GM10266 (cell line): Measurements from ENCODE around the gene MRPL20.

Experiments used
- DNase-seq: peaks from one replicate; pipeline ENCODE4 v3.0.0; 2012; ENCODE audit errors: extremely low spot score
- TF ChIP-seq, protein P1 (sequence below): IDR thresholded peaks from 2 replicates; pipeline ENCODE4 v1.5.1; 2012; ENCODE audit warnings: mild to moderate bottlenecking, low read depth; ENCODE audit not compliant: control insufficient read depth, insufficient read depth; ENCODE audit errors: missing control alignments

Gene MRPL20

DNA sequence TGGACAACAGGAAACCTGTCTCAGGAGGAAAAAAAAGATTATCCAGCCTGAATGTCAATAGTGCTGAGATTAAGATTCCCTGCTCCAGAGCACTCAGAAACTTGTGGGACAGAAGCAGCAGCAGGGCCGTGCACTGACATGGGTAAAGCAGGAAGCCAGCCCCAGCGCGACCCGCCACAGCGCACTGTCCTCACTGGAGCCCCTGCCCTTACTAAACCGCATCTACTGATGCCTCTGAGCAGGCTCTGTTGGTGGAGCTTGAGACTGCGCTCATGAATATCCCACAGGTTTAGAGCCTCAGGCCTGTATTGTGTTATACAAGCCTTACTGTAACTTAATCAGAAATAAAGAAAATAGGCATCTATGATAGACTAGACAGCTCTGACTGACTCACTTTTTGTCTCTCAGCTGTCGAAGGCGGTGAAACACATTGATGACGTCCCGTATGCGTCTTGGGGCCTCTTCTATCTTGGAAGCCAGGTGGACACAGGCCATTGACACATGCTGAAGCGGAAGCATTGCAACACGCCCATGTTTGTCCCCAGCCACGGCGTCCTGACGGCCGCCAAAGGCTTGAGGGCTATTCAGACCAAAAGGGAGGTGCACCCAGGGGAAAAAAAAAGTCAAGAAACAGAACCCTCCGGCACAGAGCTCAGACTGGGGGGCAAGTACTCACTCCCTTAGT lies 9.1 kb downstream of the MRPL20 start:
- no peak for DNase-seq
- TF ChIP-seq, protein P1, sequence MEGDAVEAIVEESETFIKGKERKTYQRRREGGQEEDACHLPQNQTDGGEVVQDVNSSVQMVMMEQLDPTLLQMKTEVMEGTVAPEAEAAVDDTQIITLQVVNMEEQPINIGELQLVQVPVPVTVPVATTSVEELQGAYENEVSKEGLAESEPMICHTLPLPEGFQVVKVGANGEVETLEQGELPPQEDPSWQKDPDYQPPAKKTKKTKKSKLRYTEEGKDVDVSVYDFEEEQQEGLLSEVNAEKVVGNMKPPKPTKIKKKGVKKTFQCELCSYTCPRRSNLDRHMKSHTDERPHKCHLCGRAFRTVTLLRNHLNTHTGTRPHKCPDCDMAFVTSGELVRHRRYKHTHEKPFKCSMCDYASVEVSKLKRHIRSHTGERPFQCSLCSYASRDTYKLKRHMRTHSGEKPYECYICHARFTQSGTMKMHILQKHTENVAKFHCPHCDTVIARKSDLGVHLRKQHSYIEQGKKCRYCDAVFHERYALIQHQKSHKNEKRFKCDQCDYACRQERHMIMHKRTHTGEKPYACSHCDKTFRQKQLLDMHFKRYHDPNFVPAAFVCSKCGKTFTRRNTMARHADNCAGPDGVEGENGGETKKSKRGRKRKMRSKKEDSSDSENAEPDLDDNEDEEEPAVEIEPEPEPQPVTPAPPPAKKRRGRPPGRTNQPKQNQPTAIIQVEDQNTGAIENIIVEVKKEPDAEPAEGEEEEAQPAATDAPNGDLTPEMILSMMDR: no peak

DNA sequence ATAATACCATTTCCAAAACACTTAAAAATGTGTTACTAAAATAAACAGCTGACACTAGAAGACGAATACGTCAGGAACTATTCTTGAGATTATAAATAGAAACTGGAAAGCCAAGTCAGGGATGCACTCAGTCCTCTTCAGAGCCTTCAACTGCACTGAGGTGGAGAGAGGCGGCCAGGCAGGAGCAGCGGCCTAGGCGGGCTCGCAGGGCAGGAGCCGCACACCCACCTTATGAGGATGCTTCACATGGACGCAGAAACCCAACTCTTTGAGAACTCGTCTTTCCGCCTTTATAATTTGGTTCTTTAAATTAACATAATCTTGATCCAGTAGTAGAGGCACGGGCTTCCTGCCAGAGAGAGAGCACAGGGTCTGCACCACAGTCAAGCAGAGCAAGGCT lies 11.9 kb downstream of the MRPL20 start:
- no peak for DNase-seq
- TF ChIP-seq, protein P1: no peak

DNA sequence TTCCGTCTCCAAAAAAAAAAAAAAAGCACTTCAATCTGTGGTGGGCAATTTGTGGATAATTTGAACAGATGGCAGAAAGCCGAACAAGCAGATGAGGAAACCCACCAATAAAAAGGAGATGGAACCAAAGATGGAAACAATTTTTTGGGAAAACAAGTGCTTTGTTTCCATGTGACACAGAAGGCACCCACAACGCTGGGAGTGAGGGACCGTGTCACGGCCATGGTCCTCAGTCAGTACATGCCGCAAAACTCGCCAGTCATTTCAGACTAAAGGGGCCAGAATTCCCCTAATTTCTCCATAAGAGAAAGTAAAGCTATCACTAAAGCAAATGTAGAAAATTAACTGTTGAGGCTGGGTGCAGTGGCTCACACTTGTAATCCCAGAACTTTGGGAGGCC lies 13.0 kb downstream of the MRPL20 start:
- TF ChIP-seq, protein P1: no peak
- no peak for DNase-seq

DNA sequence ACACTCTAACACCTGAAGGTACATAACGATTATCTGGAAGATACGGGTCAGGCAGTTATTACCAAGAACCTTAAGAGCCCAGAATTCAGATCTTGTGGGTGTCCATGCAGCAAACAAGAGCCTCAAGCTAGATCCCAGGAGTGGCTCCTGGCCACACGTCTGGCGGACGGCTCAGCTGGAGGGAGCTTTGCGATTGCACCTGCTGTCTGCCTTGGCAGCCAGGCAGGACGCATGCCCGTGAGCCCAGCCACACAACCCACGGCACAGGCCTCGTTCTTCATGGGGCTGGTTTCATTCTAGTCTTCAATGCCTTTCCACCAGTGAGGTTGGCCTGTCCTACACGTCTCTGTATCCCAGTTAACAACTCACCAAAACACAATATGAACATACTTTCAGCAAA lies 13.7 kb downstream of the MRPL20 start:
- TF ChIP-seq, protein P1: no peak

DNA sequence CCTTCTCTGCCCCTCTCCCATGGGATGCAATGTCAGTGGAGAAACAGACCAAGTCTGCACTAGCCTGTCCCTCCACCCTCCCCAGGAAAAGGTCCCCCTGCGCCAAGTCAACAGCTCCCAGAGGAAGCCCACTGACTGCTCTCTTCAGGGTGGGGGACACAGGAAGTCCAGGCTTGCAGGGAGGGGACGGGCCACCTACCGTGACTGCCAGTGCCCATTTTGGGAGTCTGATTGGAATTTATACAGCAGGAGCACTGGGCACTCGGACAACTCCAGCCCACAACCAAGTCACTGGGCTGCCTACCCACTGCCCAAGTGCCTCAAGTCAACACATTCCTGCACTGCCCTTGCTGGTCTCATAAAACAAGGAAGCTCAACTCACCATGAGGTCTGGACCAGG lies 14.1 kb downstream of the MRPL20 start:
- DNase-seq: no peak
- TF ChIP-seq, protein P1: no peak

More for the DNA sequence above, 13.7 kb downstream of the MRPL20 start:
- DNase-seq: no peak

DNA sequence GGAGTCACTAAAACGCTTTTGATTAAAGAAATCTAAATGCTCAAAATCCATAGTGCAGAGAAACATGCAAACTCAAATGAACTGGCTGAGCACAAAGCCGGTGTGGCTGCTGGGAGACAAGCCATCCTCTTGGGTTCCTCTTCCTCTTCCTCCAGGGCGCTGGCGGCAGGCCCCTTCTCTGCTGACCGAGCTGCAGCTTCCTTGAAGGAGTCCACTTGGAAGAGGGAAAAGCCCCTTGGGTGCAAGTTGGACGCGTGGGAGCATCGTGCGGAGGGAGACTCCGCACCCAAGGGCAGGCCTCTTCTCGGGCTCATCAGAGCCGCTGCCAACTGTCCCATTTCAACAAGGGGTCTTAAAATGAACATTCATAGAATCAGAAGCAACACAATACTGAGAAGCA lies 15.9 kb downstream of the MRPL20 start:
- DNase-seq: no peak
- TF ChIP-seq, protein P1: no peak

DNA sequence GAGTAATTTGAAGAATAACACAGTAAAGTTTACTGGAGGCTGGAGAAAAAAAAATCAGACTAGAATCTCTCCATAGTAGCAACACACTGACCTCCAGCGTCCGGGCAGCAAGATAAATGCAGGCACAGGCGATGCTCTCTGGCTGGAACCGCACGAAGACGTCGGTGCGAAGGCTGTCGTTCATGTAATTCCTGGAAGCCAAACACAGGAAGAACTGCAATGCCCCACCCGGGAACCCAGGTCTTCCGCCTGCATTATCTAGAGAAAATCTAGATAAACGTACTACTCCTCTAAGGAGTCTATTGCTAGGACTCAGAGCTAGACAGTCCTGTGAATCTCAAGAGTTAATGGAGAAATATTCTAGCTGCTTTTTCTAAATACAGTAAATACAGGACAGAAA lies 16.4 kb downstream of the MRPL20 start:
- no peak for DNase-seq
- TF ChIP-seq, protein P1: no peak
